ENCODE data around the gene CREB3L2. TPM values are rescaled to one million over a fixed set of nuclear protein-coding genes. Genes with fewer than 3 reads are reported as not detected.
A peak's percentile ranks its signal among the peaks of the same experiment; 100 is the strongest.

Gene CREB3L2
- total and polyA plus RNA-seq, 2 of the 13 experiments (the other 11 are each of a cell fraction or from before 2014, with no cell fraction given) = 22.1 to 41.1 TPM

DNA sequence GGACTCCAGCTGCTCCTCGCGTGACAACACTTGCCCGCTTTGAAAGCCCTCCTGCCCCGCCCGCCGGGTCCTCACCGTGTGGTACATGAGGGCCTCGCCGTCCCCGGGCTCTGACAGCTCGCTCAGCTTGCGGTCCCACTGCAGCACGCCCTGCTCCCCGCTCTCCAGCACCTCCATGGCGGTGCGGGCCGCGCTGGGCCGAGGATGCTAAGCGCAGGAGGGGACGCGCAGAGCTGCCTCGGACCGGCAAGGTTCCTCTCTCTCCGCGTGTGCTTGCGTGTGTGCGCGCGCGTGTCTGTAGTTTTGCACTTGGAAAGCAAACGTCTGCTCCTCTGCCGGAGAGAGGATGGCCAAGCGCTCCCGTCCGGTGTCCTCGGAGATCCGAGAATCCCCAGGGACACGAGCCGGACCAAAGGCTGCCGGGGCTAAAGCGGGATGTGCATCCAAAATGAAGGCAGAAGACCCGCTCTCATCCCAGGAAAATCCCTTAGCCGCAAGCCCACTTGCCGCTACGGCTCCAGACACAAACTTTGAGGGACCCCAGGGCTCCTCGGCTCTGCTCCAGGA is at the start of gene CREB3L2 (continued):
- TF ChIP-seq, protein P1, sequence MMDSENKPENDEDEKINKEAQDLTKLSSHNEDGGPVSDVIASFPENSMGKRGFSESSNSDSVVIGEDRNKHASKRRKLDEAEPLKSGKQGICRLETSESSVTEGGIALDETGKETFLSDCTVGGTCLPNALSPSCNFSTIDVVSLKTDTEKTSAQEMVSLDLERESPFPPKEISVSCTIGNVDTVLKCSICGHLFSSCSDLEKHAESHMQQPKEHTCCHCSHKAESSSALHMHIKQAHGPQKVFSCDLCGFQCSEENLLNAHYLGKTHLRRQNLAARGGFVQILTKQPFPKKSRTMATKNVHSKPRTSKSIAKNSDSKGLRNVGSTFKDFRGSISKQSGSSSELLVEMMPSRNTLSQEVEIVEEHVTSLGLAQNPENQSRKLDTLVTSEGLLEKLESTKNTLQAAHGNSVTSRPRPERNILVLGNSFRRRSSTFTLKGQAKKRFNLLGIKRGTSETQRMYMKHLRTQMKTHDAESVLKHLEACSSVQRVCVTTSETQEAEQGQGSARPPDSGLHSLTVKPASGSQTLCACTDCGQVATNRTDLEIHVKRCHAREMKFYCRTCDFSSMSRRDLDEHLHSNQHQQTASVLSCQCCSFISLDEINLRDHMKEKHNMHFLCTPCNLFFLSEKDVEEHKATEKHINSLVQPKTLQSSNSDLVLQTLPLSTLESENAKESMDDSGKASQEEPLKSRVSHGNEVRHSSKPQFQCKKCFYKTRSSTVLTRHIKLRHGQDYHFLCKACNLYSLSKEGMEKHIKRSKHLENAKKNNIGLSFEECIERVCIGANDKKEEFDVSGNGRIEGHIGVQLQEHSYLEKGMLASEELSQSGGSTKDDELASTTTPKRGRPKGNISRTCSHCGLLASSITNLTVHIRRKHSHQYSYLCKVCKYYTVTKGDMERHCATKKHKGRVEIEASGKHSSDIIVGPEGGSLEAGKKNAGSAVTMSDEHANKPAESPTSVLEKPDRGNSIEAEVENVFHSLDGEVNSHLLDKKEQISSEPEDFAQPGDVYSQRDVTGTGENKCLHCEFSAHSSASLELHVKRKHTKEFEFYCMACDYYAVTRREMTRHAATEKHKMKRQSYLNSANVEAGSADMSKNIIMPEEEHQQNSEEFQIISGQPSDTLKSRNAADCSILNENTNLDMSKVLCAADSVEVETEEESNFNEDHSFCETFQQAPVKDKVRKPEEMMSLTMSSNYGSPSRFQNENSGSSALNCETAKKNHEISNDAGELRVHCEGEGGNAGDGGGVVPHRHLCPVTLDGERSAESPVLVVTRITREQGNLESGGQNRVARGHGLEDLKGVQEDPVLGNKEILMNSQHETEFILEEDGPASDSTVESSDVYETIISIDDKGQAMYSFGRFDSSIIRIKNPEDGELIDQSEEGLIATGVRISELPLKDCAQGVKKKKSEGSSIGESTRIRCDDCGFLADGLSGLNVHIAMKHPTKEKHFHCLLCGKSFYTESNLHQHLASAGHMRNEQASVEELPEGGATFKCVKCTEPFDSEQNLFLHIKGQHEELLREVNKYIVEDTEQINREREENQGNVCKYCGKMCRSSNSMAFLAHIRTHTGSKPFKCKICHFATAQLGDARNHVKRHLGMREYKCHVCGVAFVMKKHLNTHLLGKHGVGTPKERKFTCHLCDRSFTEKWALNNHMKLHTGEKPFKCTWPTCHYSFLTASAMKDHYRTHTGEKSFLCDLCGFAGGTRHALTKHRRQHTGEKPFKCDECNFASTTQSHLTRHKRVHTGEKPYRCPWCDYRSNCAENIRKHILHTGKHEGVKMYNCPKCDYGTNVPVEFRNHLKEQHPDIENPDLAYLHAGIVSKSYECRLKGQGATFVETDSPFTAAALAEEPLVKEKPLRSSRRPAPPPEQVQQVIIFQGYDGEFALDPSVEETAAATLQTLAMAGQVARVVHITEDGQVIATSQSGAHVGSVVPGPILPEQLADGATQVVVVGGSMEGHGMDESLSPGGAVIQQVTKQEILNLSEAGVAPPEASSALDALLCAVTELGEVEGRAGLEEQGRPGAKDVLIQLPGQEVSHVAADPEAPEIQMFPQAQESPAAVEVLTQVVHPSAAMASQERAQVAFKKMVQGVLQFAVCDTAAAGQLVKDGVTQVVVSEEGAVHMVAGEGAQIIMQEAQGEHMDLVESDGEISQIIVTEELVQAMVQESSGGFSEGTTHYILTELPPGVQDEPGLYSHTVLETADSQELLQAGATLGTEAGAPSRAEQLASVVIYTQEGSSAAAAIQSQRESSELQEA (CRISPR knock-in tag; IDR thresholded peaks at IDR 0.05; ENCODE audit: not compliant biosample characterization) = no peak
- no peak; the same call in 1 of the 2 replicates for TF ChIP-seq MED1 (CRISPR knock-in tag; IDR thresholded peaks at IDR 0.05)
- TF ChIP-seq, protein P2, sequence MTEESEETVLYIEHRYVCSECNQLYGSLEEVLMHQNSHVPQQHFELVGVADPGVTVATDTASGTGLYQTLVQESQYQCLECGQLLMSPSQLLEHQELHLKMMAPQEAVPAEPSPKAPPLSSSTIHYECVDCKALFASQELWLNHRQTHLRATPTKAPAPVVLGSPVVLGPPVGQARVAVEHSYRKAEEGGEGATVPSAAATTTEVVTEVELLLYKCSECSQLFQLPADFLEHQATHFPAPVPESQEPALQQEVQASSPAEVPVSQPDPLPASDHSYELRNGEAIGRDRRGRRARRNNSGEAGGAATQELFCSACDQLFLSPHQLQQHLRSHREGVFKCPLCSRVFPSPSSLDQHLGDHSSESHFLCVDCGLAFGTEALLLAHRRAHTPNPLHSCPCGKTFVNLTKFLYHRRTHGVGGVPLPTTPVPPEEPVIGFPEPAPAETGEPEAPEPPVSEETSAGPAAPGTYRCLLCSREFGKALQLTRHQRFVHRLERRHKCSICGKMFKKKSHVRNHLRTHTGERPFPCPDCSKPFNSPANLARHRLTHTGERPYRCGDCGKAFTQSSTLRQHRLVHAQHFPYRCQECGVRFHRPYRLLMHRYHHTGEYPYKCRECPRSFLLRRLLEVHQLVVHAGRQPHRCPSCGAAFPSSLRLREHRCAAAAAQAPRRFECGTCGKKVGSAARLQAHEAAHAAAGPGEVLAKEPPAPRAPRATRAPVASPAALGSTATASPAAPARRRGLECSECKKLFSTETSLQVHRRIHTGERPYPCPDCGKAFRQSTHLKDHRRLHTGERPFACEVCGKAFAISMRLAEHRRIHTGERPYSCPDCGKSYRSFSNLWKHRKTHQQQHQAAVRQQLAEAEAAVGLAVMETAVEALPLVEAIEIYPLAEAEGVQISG (CRISPR knock-in tag; IDR thresholded peaks at IDR 0.05) = peak; percentile 46; the same call in 1 of the 2 replicates
- TF ChIP-seq, protein P3, sequence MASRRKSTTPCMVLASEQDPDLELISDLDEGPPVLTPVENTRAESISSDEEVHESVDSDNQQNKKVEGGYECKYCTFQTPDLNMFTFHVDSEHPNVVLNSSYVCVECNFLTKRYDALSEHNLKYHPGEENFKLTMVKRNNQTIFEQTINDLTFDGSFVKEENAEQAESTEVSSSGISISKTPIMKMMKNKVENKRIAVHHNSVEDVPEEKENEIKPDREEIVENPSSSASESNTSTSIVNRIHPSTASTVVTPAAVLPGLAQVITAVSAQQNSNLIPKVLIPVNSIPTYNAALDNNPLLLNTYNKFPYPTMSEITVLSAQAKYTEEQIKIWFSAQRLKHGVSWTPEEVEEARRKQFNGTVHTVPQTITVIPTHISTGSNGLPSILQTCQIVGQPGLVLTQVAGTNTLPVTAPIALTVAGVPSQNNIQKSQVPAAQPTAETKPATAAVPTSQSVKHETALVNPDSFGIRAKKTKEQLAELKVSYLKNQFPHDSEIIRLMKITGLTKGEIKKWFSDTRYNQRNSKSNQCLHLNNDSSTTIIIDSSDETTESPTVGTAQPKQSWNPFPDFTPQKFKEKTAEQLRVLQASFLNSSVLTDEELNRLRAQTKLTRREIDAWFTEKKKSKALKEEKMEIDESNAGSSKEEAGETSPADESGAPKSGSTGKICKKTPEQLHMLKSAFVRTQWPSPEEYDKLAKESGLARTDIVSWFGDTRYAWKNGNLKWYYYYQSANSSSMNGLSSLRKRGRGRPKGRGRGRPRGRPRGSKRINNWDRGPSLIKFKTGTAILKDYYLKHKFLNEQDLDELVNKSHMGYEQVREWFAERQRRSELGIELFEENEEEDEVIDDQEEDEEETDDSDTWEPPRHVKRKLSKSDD (CRISPR knock-in tag; IDR thresholded peaks at IDR 0.05; ENCODE audit: low read depth) = no peak
- peak; percentile 61; the same call in 1 of the 2 replicates for TF ChIP-seq ARHGAP35 (CRISPR knock-in tag; IDR thresholded peaks at IDR 0.05; ENCODE audit: borderline replicate concordance)
- TF ChIP-seq EP300 (IDR thresholded peaks at IDR 0.05; ENCODE audit: low read depth in 2 of 2, low read length in 2 of 2) = no peak
- TF ChIP-seq EP300 (CRISPR knock-in tag; IDR thresholded peaks at IDR 0.05; ENCODE audit: borderline replicate concordance) = no peak
- TF ChIP-seq, protein P4, sequence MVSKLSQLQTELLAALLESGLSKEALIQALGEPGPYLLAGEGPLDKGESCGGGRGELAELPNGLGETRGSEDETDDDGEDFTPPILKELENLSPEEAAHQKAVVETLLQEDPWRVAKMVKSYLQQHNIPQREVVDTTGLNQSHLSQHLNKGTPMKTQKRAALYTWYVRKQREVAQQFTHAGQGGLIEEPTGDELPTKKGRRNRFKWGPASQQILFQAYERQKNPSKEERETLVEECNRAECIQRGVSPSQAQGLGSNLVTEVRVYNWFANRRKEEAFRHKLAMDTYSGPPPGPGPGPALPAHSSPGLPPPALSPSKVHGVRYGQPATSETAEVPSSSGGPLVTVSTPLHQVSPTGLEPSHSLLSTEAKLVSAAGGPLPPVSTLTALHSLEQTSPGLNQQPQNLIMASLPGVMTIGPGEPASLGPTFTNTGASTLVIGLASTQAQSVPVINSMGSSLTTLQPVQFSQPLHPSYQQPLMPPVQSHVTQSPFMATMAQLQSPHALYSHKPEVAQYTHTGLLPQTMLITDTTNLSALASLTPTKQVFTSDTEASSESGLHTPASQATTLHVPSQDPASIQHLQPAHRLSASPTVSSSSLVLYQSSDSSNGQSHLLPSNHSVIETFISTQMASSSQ (IDR thresholded peaks at IDR 0.05; ENCODE audit: low read depth) = no peak
- TF ChIP-seq, protein P4 (CRISPR knock-in tag; IDR thresholded peaks at IDR 0.05; ENCODE audit: borderline replicate concordance) = peak; percentile 37; the same call in 1 of the 2 replicates
- TF ChIP-seq ZNF670 (CRISPR knock-in tag; IDR thresholded peaks at IDR 0.05; ENCODE audit: borderline replicate concordance) = no peak
